Esophagus squamous epithelium (tissue), 5 donors: ENCODE data around the gene STX3. TPM values are rescaled to one million over a fixed set of nuclear protein-coding genes. Genes with fewer than 3 reads are reported as not detected.

Experiments
- DNase-seq: peaks from one replicate; lab custom pipeline; 2025; lab: John Stamatoyannopoulos, UW
- H3K27ac ChIP-seq, 4 donors: fragments of 200-600 bp; sonication (generic); one replicate each; pipeline ENCODE4 v1.5.1; 2016 to 2019; ENCODE audit warnings: mild to moderate bottlenecking in 1 of 4
- H3K27me3 ChIP-seq, 4 donors: fragments of 200-600 bp; sonication (generic); 1 replicate in 3 of 4; 2 replicates in 1 of 4; pipeline versions ENCODE4 v1.5.1 to v1.6.0; 2017 to 2021; ENCODE audit warnings: antibody characterized with exemption in 1 of 4
- H3K36me3 ChIP-seq, 3 donors: fragments of 200-600 bp; sonication (generic); one replicate each; pipeline ENCODE4 v1.5.1; 2016 to 2019
- H3K4me1 ChIP-seq, 3 donors: fragments of 200-600 bp; sonication (generic); one replicate each; pipeline ENCODE4 v1.5.1; 2017 to 2019
- H3K4me3 ChIP-seq, 4 donors: fragments of 200-600 bp; sonication (generic); 1 replicate in 3 of 4; 2 replicates in 1 of 4; pipeline ENCODE4 v1.5.1; 2016 to 2019; ENCODE audit warnings: mild to moderate bottlenecking in 2 of 4, moderate library complexity in 1 of 4
- H3K9me3 ChIP-seq, 3 donors: fragments of 200-600 bp; sonication (generic); one replicate each; pipeline ENCODE4 v1.5.1; 2016 to 2019
- CTCF ChIP-seq, 6 experiments: fragments of 450-650 bp in 4 of 6; fragments of 200-600 bp in 2 of 6; sonication (generic) in 2 of 6; IDR thresholded peaks; one replicate each; pipeline ENCODE4 v1.5.1; 2016 to 2019; ENCODE audit warnings: antibody characterized with exemption in 6 of 6, mild to moderate bottlenecking in 4 of 6, moderate library complexity in 4 of 6
- POLR2A ChIP-seq, 4 donors: fragments of 450-650 bp; IDR thresholded peaks; one replicate each; pipeline ENCODE4 v1.6.1; 2017; ENCODE audit warnings: antibody characterized with exemption in 4 of 4, mild to moderate bottlenecking in 4 of 4, moderate library complexity in 3 of 4
- WGBS, 2 donors: methylation state at CpG; one replicate each; pipeline ENCODE4 v1.1.5; 2018; 5-methylcytosine and 5-hydroxymethylcytosine counted together
- intact Hi-C: fragments of 100-400 bp; cut with DNase I; formaldehyde crosslinking; loops from one replicate; pipeline ENCODE4 v1.15.0; 2022
- total RNA-seq, 4 donors: library from RNA; depleted of rRNA; stranded (reverse); fragments of >200 nt; gene quantifications; one replicate each; pipeline ENCODE4 v1.1.0, GENCODE V29; 2016
- donor health status: DM: yes; HTN: yes; CAD: no.

STX3 gene
- total RNA-seq, 4 donors from 2014 or later = 12.9 to 25.6 (median 19.3) TPM

GRCh38 chr11:59727426-59727825 is 27.8 kb upstream of the STX3 start:
- H3K9me3 ChIP-seq = no peaks in the 10 kb centered on the region
- peaks cover 0 to 4% (median 0%) of the 10 kb centered on the region in 4 donors for H3K27me3 ChIP-seq
- 94 to 100% methylated on average over 1 of the region's 1 CpG for WGBS, 2 donors
- intact Hi-C loops = no loop called here
- H3K4me1 ChIP-seq = no peaks in the 10 kb centered on the region
- no peak for DNase-seq
- TF ChIP-seq CTCF (IDR thresholded peaks at IDR 0.05) = no peak
- no peak for TF ChIP-seq POLR2A (IDR thresholded peaks at IDR 0.05)
- no peaks in the 10 kb centered on the region for H3K36me3 ChIP-seq
- no peak overlapping the region for H3K27ac ChIP-seq
- H3K4me3 ChIP-seq = no peak overlapping the region

- Histone ChIP-seq H3K27ac (no peak overlapping the region), H3K4me3 (no peak overlapping the region), H3K27me3 (peaks cover 0 to 3% (median 0%) of the 10 kb centered on the region in 4 donors), H3K4me1 (no peaks in the 10 kb centered on the region), H3K36me3 (no peaks in the 10 kb centered on the region), H3K9me3 (no peaks in the 10 kb centered on the region)
- no peak for DNase-seq
- intact Hi-C loops = no loop called here
- WGBS, 2 donors = 52 to 56% methylated on average over 3 of the region's 3 CpGs
- TF ChIP-seq CTCF (IDR thresholded peaks at IDR 0.05) = no peak
- no peak for TF ChIP-seq POLR2A (IDR thresholded peaks at IDR 0.05)
Observed at GRCh38 chr11:59728154-59728553, 27.0 kb upstream of the STX3 start.

GRCh38 chr11:59728913-59729312 is 26.3 kb upstream of the STX3 start:
- DNase-seq = no peak
- intact Hi-C loops = no loop called here
- Histone ChIP-seq H3K27ac (no peak overlapping the region), H3K27me3 (no peaks in the 10 kb centered on the region), H3K9me3 (no peaks in the 10 kb centered on the region), H3K36me3 (no peaks in the 10 kb centered on the region), H3K4me3 (no peak overlapping the region), H3K4me1 (no peaks in the 10 kb centered on the region)
- no peak for TF ChIP-seq POLR2A (IDR thresholded peaks at IDR 0.05)
- no peak for TF ChIP-seq CTCF (IDR thresholded peaks at IDR 0.05)
- whole genome bisulfite sequencing, 2 donors = 18 to 62% methylated on average over 1 of the region's 1 CpG

- H3K27me3 ChIP-seq = no peaks in the 10 kb centered on the region
- no peaks in the 10 kb centered on the region for H3K9me3 ChIP-seq
- DNase-seq = no peak
- 74 to 76% methylated on average over 5 of the region's 5 CpGs for WGBS, 2 donors
- TF ChIP-seq CTCF (IDR thresholded peaks at IDR 0.05) = no peak
- TF ChIP-seq POLR2A (IDR thresholded peaks at IDR 0.05) = no peak
- H3K36me3 ChIP-seq = no peaks in the 10 kb centered on the region
- H3K4me3 ChIP-seq = no peak overlapping the region
- H3K27ac ChIP-seq = no peak overlapping the region
- intact Hi-C loops = no loop called here
- H3K4me1 ChIP-seq = no peaks in the 10 kb centered on the region
Observed at GRCh38 chr11:59729834-59730233, 25.3 kb upstream of the STX3 start.

GRCh38 chr11:59730896-59731565 is 24.1 kb upstream of the STX3 start:
- intact Hi-C loops = no loop called here
- Histone ChIP-seq H3K9me3 (no peaks in the 10 kb centered on the region), H3K27me3 (no peaks in the 10 kb centered on the region), H3K4me1 (no peaks in the 10 kb centered on the region), H3K4me3 (no peak overlapping the region), H3K27ac (no peak overlapping the region), H3K36me3 (no peaks in the 10 kb centered on the region)
- no peak for TF ChIP-seq POLR2A (IDR thresholded peaks at IDR 0.05)
- TF ChIP-seq CTCF (IDR thresholded peaks at IDR 0.05) = no peak
- no peak for DNase-seq
- 74 to 93% methylated on average over 2 of the region's 2 CpGs for WGBS, 2 donors
